ENCODE measurements around the gene HLA-DRA.

- no peak for TF ChIP-seq CTCF (IDR thresholded peaks at IDR 0.05)
- TF ChIP-seq POLR2A (IDR thresholded peaks at IDR 0.05): no peak
These were observed 11.7 kb upstream of the HLA-DRA start for GRCh38 chr6:32427934-32428474.

All from testis (tissue), 2 donors.